ENCODE results near the gene TWIST2.

Gene TWIST2

GRCh38 chr2:238892796-238893195, 44.9 kb downstream of the TWIST2 start:
- no peak for DNase-seq

GRCh38 chr2:238893349-238894000, 45.6 kb downstream of the TWIST2 start:
- no peak for DNase-seq

- DNase-seq, result no peak
These were observed 46.5 kb downstream of the TWIST2 start for GRCh38 chr2:238894226-238894949.

- no peak for DNase-seq
These were observed 47.0 kb downstream of the TWIST2 start for GRCh38 chr2:238894950-238895298.

GRCh38 chr2:238895361-238895882, 47.5 kb downstream of the TWIST2 start:
- no peak for DNase-seq

- DNase-seq, result no peak
These were observed 48.2 kb downstream of the TWIST2 start for GRCh38 chr2:238895891-238896600.

GRCh38 chr2:238896641-238897040, 48.8 kb downstream of the TWIST2 start:
- no peak for DNase-seq

- no peak for DNase-seq
These were observed 49.4 kb downstream of the TWIST2 start for GRCh38 chr2:238897122-238897880.

GRCh38 chr2:238897911-238898311, 50.0 kb downstream of the TWIST2 start:
- no peak for DNase-seq

- DNase-seq, result no peak
These were observed 50.8 kb downstream of the TWIST2 start for GRCh38 chr2:238898534-238899281.

- DNase-seq, result no peak
These were observed 51.5 kb downstream of the TWIST2 start for GRCh38 chr2:238899386-238899785.

GRCh38 chr2:238900511-238900910, 52.6 kb downstream of the TWIST2 start:
- DNase-seq, result no peak

- no peak for DNase-seq
These were observed 53.7 kb downstream of the TWIST2 start for GRCh38 chr2:238901461-238902057.

GRCh38 chr2:238902285-238902684, 54.4 kb downstream of the TWIST2 start:
- DNase-seq, result no peak

GRCh38 chr2:238903141-238903540, 55.3 kb downstream of the TWIST2 start:
- no peak for DNase-seq

GRCh38 chr2:238904177-238904576, 56.3 kb downstream of the TWIST2 start:
- DNase-seq, result no peak

- DNase-seq, result no peak
These were observed 56.8 kb downstream of the TWIST2 start for GRCh38 chr2:238904716-238905115.

GRCh38 chr2:238905224-238905623, 57.3 kb downstream of the TWIST2 start:
- DNase-seq, result no peak

GRCh38 chr2:238905644-238906043, 57.8 kb downstream of the TWIST2 start:
- no peak for DNase-seq

GRCh38 chr2:238906254-238906935, 58.5 kb downstream of the TWIST2 start:
- DNase-seq, result no peak

Measured in CD4-positive, alpha-beta T cell treated with Interleukin-15 for 1 hour (primary cell).